ENCODE results near the gene MARCHF7.

DNA sequence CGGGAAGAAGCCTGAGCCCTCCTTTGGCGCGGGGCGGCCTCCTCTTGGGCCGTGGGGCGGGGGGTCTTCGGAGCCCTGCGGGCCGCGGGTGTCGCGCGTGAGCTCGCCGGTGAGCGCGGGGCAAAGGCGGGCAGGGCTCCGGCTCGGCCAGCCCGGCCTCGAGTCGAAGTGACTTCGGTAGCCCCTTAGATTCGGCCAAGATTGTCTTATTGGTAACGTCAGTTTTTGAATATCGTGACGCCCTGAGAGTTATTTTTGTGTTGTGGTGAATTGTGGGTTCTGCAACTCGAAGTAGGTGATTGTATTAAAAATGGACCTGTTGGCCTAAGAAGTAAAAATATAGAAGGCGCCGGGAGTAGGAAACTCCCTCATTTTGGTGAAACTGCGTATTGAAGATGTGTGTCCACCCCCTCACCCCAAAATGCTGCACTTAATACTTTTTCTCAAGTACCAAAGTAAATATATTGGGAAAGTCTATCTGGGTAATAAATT is 669 bp downstream of the MARCHF7 start:
- no peak; the same call in 1 of the 2 replicates for TF ChIP-seq POLR2A (IDR thresholded peaks at IDR 0.05; ENCODE audit: low read depth, low read length)
- TF ChIP-seq POLR2AphosphoS5 (IDR thresholded peaks at IDR 0.05; ENCODE audit: low read depth, low read length): no peak
- TF ChIP-seq TAF1 (IDR thresholded peaks at IDR 0.05; ENCODE audit: borderline replicate concordance, low read depth, low read length): no peak
